ENCODE measurements around the gene RTTN.

- TF ChIP-seq CTCF (conservative IDR thresholded peaks at IDR 0.05; ENCODE audit: low read depth, low read length) (no peak), EZH2 (IDR thresholded peaks at IDR 0.05; ENCODE audit: borderline replicate concordance, low read depth, low read length, poor library complexity, severe bottlenecking) (no peak)
Measured at GRCh38 chr18:70194227-70194890, 11.1 kb downstream of the RTTN start.
